ENCODE data around the gene GNAI1. TPM values are rescaled to one million over a fixed set of nuclear protein-coding genes. Genes with fewer than 3 reads are reported as not detected.

Gene GNAI1
- total and polyA plus RNA-seq, 2 of the 13 experiments (the other 11 are each of a cell fraction or from before 2014, with no cell fraction given), result 3.5 to 5.7 TPM

GRCh38 chr7:80272560-80273239, 138.1 kb downstream of the GNAI1 start (continued):
- TF ChIP-seq ZXDC (CRISPR knock-in tag; IDR thresholded peaks at IDR 0.05), result no peak

GRCh38 chr7:80273327-80273726, 138.7 kb downstream of the GNAI1 start:
- no peak overlapping the region for H3K9ac ChIP-seq (ENCODE audit: insufficient read depth, low read depth, low read length)
- DNase-seq (ENCODE audit: low spot score) (no peak), FAIRE-seq (no peak), ATAC-seq (no peak)
- H3K36me3 ChIP-seq (replicated peaks in 1 of 2; ENCODE audit: control insufficient read depth in 1 of 2, insufficient read depth in 2 of 2, low read length in 2 of 2), result no peaks in the 10 kb centered on the region
- H3K4me1 ChIP-seq (ENCODE audit: insufficient read depth, low read length), result peaks cover 7% of the 10 kb centered on the region; the same call in 1 of the 2 replicates
- H2AFZ ChIP-seq (ENCODE audit: low read length), result no peak overlapping the region
- in situ Hi-C loops (cut with HindIII; ENCODE audit: extremely low pct_ligation_motif_present, low pct_unique_long_range_greater_than_20kb) (no loop called here), intact Hi-C loops (cut with micrococcal nuclease; ENCODE audit: unreplicated experiment) (no loop called here)
- H3K79me2 ChIP-seq (ENCODE audit: insufficient read depth, low read length), result no peaks in the 10 kb centered on the region
- no TSS peak for BruUV-seq (replicated peaks)
- H3K9me3 ChIP-seq (ENCODE audit: low read length), result no peaks in the 10 kb centered on the region
- 73% methylated on average over 3 of the region's 3 CpGs for WGBS (ENCODE audit: low lambda C conversion rate)
- ChIA-PET CTCF (ENCODE audit: low intra/inter-chr PET ratio, low total read pairs) (no interaction called here), POLR2A (no interaction called here)
- no peaks in the 10 kb centered on the region for H3K27me3 ChIP-seq (ENCODE audit: control insufficient read depth in 1 of 2, insufficient read depth in 2 of 2, low read length in 2 of 2)
- no peak overlapping the region for H3K27ac ChIP-seq (ENCODE audit: extremely low read length, insufficient read depth, low read length)
- H4K20me1 ChIP-seq (ENCODE audit: insufficient read depth, low read length), result no peaks in the 10 kb centered on the region
- no peak overlapping the region for H3K4me3 ChIP-seq (replicated peaks in 1 of 3; ENCODE audit: insufficient read depth in 1 of 3, low read depth in 2 of 3, low read length in 3 of 3)
- TF ChIP-seq MED8 (CRISPR knock-in tag; IDR thresholded peaks at IDR 0.05; ENCODE audit: insufficient replicate concordance) (no peak), NFATC3 (CRISPR knock-in tag; IDR thresholded peaks at IDR 0.05) (no peak), FOXO1 (CRISPR knock-in tag; IDR thresholded peaks at IDR 0.05) (no peak), YEATS4 (CRISPR knock-in tag; IDR thresholded peaks at IDR 0.05; ENCODE audit: borderline replicate concordance) (no peak), TMF1 (CRISPR knock-in tag; IDR thresholded peaks at IDR 0.05; ENCODE audit: low read depth) (no peak), ZNF75D (CRISPR knock-in tag; IDR thresholded peaks at IDR 0.05; ENCODE audit: borderline replicate concordance) (no peak), ZNF598 (CRISPR knock-in tag; IDR thresholded peaks at IDR 0.05; ENCODE audit: borderline replicate concordance) (no peak), TBX3 (IDR thresholded peaks at IDR 0.05; ENCODE audit: borderline replicate concordance) (no peak), ZNF383 (CRISPR knock-in tag; IDR thresholded peaks at IDR 0.05; ENCODE audit: borderline replicate concordance) (no peak), HNF1B (CRISPR knock-in tag; IDR thresholded peaks at IDR 0.05) (no peak)
- no peak overlapping the region for H3K4me2 ChIP-seq (ENCODE audit: low read depth, low read length)
